Tibial artery (tissue), 4 donors: ENCODE results near the gene C1QTNF1.

ENCODE experiments used
- DNase-seq, 2 donors: peaks; one replicate each; pipeline ENCODE4 v3.0.0-alpha.2; 2019
- H3K27ac ChIP-seq, 2 donors: fragments of 200-600 bp; sonication (generic) in 1 of 2; 1 replicate in 1 of 2; 2 replicates in 1 of 2; pipeline ENCODE4 v1.5.1; 2018 to 2019; ENCODE audit warnings: mild to moderate bottlenecking in 1 of 2
- H3K27me3 ChIP-seq, 2 donors: fragments of 200-600 bp; sonication (generic) in 1 of 2; one replicate each; pipeline versions ENCODE4 v1.5.1 to v1.6.0; 2016 to 2019
- H3K36me3 ChIP-seq, 3 donors: fragments of 200-600 bp; sonication (generic) in 2 of 3; one replicate each; pipeline ENCODE4 v1.5.1; 2016 to 2019; ENCODE audit warnings: mild to moderate bottlenecking in 2 of 3
- H3K4me1 ChIP-seq, 4 donors: fragments of 200-600 bp; sonication (generic) in 2 of 4; 1 replicate in 3 of 4; 2 replicates in 1 of 4; pipeline ENCODE4 v1.5.1; 2016 to 2019
- H3K4me3 ChIP-seq, 2 donors: fragments of 200-600 bp; sonication (generic) in 1 of 2; 1 replicate in 1 of 2; 2 replicates in 1 of 2; pipeline ENCODE4 v1.5.1; 2018 to 2019; ENCODE audit warnings: mild to moderate bottlenecking in 2 of 2
- H3K9me3 ChIP-seq, 3 donors: fragments of 200-600 bp; sonication (generic) in 1 of 3; one replicate each; pipeline ENCODE4 v1.5.1; 2016 to 2019
- intact Hi-C: fragments of 100-400 bp; cut with DNase I; formaldehyde crosslinking; loops from one replicate; pipeline ENCODE4 v1.15.0; 2023; ENCODE audit warnings: low total_unique reads
- TF ChIP-seq, protein P1 (sequence below), 2 experiments: fragments of 200-600 bp in 1 of 2; fragments of 450-650 bp in 1 of 2; IDR thresholded peaks; one replicate each; pipeline ENCODE4 v1.5.1; 2017 to 2019; ENCODE audit warnings: antibody characterized with exemption in 2 of 2, mild to moderate bottlenecking in 1 of 2, moderate library complexity in 1 of 2

The C1QTNF1 gene

DNA sequence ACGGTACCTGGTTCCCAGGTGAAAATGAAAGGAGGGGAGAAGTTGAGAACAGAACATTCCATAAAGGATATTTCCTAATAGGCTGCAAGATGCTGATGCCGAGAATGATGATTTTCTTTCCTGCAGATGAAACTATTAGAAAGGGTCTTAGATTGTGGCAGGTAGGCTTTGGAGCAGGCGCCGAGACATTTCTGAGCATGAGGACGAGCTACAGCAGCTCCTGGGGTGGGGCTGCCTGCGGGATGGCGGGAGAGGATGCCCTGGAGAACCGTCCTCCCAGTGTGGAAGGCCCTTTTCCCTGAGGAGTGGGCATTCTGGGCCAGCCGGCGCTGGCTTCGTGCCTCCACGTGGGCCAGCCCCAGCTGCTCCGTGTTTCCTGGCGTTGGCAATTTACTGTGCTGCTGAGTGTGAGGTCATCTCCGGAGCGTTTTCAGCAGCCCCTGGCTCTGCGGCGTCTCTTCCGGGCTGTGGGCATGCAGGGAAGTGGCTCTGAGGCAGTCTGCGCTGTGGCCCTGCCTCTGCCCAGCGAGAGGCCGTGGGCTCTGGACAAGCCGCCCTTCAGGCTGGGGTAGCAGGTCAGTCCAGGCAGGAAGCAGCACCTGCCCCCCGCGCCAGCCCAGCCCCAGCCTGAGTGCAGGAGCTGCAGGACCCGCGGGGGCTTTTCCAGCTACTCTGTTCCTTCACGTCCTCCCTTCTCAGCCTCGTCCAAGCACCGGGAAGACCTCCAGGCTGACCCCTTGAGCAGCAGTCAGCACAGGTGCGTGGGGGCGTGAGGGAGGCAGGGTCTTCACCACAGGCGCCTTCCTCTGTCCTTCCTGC lies 62.8 kb downstream of the C1QTNF1 start:
- intact Hi-C loops: loop anchor here (2.0 to 10.0 kb wide), 2 partner anchors 306 to 628 kb away; no protein-coding TSS in a partner anchor
- peaks cover 0 to 23% of the 10 kb centered on the region in 2 donors for H3K27me3 ChIP-seq
- TF ChIP-seq, protein P1, sequence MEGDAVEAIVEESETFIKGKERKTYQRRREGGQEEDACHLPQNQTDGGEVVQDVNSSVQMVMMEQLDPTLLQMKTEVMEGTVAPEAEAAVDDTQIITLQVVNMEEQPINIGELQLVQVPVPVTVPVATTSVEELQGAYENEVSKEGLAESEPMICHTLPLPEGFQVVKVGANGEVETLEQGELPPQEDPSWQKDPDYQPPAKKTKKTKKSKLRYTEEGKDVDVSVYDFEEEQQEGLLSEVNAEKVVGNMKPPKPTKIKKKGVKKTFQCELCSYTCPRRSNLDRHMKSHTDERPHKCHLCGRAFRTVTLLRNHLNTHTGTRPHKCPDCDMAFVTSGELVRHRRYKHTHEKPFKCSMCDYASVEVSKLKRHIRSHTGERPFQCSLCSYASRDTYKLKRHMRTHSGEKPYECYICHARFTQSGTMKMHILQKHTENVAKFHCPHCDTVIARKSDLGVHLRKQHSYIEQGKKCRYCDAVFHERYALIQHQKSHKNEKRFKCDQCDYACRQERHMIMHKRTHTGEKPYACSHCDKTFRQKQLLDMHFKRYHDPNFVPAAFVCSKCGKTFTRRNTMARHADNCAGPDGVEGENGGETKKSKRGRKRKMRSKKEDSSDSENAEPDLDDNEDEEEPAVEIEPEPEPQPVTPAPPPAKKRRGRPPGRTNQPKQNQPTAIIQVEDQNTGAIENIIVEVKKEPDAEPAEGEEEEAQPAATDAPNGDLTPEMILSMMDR (IDR thresholded peaks at IDR 0.05): no peak
- DNase-seq: no peak
- H3K36me3 ChIP-seq: peaks cover 8 to 55% (median 46%) of the 10 kb centered on the region in 3 donors
- H3K9me3 ChIP-seq: no peaks in the 10 kb centered on the region
- no peak overlapping the region for H3K4me3 ChIP-seq
- H3K4me1 ChIP-seq: peaks cover 0 to 12% (median 7%) of the 10 kb centered on the region in 4 donors
- no peak overlapping the region for H3K27ac ChIP-seq

DNA sequence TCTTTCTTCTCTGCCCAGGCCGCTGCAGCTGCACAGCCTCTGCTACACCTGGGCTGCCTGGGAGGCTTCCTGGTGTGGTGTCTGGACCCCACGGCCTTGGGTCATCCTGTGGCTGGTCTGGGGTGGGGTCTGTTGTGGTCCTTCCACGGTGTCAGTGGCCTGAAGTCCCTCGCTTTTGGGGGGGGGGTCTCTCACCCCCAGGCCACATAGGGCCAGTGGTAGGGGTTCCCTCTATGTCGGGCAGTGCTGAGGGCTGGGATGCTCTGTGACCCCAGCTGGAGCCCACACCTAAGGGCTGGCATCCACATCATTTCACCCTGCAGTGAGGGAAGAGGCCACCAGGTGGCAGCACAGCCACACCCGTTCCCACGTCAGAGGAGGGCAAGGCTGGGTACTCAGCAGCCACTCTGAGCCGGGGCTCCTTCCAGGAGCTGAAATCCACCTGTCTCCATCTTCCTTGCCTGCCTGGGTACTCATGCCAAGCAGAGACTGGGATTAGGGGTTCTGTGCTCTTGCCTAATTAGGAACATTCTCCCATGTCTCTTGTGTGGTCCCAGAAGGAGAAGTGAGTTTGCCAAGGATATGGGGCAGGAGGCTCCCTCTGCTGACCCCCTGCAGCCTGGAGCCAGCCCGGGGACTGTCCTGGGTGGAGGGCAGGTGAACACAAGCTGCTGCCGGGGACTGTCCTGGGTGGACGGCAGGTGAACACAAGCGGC lies 63.6 kb downstream of the C1QTNF1 start:
- intact Hi-C loops: loop anchor here (2.0 to 10.0 kb wide), 2 partner anchors 305 to 627 kb away; no protein-coding TSS in a partner anchor
- peaks cover 0 to 31% of the 10 kb centered on the region in 2 donors for H3K27me3 ChIP-seq
- DNase-seq: peak; percentile 62 to 80

DNA sequence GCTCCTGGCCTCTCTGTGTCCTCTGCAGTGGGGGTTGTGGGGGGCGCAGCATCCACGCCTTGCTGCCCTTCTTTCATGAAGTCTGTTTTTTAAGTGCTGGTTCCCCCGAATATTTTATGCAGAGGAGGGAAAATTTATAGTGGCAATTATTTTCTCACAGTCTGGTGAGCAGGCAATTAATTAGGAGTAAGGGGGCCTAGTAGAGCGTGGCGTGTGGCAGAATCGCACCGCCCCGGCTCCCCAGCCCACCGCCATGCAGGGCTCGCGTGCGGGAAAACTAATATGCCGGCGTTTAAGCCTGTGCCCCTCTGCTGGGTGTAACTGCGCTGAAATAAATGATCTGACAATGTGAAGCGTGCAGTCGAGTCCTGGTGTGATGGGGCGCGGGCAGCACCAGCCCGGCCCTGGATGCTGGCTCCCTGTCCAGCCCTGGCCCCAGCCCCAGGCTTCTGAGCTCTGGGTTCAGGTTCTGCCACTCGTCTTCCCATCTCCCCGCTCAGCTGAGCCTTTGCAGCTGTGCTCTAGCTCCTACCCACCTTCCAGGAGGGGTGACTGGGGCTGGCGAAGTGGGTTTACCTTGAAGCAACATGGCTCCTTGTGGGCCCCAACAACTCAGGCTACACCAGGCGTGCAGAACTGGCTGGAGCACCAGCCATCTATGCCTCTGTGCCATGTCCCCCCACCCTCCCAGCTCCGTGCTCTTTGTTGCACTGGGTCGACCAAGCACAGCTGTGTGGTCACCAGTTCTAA lies 64.5 kb downstream of the C1QTNF1 start:
- no peak for DNase-seq
- Histone ChIP-seq H3K4me3 (no peak overlapping the region), H3K27me3 (peaks cover 0 to 39% of the 10 kb centered on the region in 2 donors), H3K9me3 (no peaks in the 10 kb centered on the region), H3K4me1 (peaks cover 0 to 9% (median 7%) of the 10 kb centered on the region in 4 donors), H3K36me3 (peaks cover 8 to 39% (median 38%) of the 10 kb centered on the region in 3 donors), H3K27ac (no peak overlapping the region)
- intact Hi-C loops: loop anchor here (10.0 kb wide), 1 partner anchor 626 kb away; no protein-coding TSS in a partner anchor
- TF ChIP-seq, protein P1 (IDR thresholded peaks at IDR 0.05): no peak

More for the DNA sequence above, 63.6 kb downstream of the C1QTNF1 start:
- Histone ChIP-seq H3K4me3 (no peak overlapping the region), H3K9me3 (no peaks in the 10 kb centered on the region), H3K36me3 (peaks cover 8 to 48% (median 40%) of the 10 kb centered on the region in 3 donors), H3K27ac (no peak overlapping the region), H3K4me1 (peaks cover 0 to 9% (median 7%) of the 10 kb centered on the region in 4 donors)
- TF ChIP-seq, protein P1 (IDR thresholded peaks at IDR 0.05): peak; percentile 89 to 91

DNA sequence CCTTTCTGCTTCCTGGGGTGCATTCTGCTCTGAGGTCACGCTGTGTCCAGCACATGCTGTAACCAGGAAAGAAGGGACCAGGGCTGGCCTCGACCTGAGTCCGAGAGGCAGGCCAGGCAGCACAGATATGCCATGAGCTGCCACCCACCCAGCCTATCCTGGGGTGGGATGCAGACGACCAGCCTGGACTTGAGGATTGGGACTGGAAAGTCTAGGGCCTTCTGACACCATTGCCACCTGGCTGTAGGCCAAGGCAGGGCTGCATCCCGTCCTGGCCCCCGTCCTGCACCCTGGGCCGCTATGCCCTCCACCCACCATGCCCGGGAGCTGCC lies 65.0 kb downstream of the C1QTNF1 start:
- Histone ChIP-seq H3K27ac (no peak overlapping the region), H3K9me3 (no peaks in the 10 kb centered on the region), H3K4me1 (peaks cover 0 to 9% (median 7%) of the 10 kb centered on the region in 4 donors), H3K27me3 (peaks cover 0 to 44% of the 10 kb centered on the region in 2 donors), H3K36me3 (peaks cover 8 to 34% (median 34%) of the 10 kb centered on the region in 3 donors), H3K4me3 (no peak overlapping the region)
- TF ChIP-seq, protein P1 (IDR thresholded peaks at IDR 0.05): no peak
- no peak for DNase-seq
- intact Hi-C loops: loop anchor here (10.0 kb wide), 1 partner anchor 626 kb away; no protein-coding TSS in a partner anchor
